HT-29 (cell line): ENCODE data around the gene C20orf204. TPM values are rescaled to one million over a fixed set of nuclear protein-coding genes. Genes with fewer than 3 reads are reported as not detected.

ENCODE experiments used
- DNase-seq: peaks from one replicate; pipeline ENCODE4 v3.0.0-alpha.2; 2015; ENCODE audit warnings: low spot score
- total RNA-seq: library from RNA; depleted of rRNA; stranded (reverse); fragments of >200 nt; shearing (Covaris generic); gene quantifications from 2 replicates; pipeline ENCODE4 v1.2.3, GENCODE V29; 2014

The C20orf204 gene
- total RNA-seq, 1 experiment from 2014 or later = 0.69 TPM

DNA sequence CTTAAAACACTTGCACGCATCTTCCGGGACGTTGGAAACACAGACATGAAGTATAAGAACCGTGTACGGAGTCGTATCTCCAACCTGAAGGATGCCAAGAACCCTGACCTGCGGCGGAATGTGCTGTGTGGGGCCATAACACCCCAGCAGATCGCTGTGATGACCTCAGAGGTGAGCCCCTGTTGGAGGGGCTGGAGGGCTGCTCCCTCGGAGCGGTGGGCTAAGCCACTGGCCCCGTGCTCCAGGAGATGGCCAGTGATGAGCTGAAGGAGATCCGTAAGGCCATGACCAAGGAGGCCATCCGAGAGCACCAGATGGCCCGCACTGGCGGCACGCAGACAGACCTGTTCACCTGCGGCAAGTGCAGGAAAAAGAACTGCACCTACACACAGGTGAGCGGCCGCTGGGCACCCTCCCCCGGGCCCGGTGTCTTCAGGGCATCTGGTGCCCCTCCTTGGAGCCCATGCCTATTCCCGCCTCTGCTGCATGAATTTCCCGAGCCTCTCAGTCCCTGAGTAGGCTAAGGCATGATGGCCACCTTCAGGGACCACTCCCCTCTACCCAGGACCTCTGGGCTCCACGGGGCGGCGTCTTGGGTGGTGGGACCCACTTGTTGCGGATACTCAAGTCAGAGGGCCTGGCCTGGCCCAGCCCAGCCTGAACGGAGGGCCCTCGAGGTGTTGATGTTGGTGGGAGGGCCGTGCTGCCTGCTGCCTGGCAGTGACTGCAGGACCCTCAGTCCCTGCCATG, 34.4 kb downstream of the C20orf204 start:
- DNase-seq = no peak

DNA sequence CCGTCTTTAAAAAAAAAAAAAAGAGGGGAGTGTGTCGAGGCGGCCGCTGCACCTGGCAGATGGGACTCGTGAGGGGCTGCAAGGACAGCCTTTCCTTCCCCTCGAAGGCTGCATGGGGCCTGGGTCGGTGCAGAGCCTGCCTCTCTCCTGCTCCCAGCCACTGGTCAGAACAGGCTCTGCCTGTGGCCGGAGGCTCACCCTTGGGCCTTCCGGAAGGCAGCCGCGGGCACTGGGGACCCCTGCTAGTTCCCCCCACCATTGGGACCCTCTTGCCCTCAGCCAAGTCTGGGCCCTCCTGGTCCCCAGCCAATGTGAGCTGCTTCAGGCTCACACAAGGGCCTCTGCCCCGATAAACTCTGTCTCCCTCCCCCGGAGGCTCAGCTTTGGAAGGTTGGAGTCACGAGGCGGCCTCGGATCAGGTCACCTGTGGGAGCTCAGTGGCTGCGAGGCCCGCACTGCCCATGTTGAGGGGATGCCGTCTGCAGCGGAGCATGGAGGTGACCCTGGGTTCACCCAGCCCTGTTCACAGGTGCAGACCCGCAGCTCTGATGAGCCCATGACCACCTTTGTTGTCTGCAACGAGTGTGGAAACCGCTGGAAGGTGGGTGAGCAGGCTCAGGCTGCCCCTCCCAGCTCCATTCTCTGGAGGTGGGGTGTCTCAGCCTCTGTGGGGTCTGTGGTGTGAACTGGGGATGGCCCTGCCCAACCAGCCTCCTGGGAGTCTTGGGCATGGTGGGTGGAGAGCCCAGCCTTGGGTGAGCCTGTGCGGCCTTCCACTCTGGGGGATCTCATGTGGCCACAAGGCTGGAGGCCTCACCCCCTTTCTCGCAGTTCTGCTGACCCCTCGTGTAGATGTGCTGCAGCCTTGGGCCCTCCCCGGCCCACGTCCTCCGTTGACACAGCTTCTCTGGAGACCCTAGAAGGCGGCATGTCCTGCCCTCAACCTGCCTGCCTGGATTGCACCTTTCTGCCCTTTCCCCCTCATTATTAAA, 35.7 kb downstream of the C20orf204 start:
- no peak for DNase-seq

DNA sequence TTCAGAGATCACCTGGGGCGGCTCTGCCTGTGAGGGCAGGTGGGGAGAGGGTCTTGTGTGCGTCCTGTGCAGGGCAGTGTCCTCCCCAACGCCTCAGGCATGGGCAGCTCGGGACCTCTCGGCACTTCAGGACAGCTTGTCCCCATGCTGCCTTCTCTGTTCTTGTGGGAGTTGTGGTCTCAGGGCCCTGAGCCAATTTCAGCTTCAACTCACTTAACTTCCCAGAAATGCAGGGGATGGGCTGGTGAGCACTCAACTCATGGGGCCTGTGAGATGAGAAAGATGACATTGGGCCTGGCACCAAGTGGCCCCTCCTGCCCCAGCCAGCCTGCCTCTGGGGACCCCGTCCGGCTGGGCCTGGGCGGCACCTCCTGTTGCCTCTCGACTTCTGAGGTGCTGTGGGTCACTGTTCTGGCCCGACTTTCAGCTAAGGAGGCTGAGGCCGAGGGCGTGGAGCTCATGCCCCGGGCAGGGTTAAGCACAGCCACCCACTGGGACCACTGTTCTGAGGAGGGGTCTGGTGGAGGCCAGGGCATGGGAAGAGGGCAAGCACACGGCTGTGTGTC, 36.6 kb downstream of the C20orf204 start:
- DNase-seq = no peak

DNA sequence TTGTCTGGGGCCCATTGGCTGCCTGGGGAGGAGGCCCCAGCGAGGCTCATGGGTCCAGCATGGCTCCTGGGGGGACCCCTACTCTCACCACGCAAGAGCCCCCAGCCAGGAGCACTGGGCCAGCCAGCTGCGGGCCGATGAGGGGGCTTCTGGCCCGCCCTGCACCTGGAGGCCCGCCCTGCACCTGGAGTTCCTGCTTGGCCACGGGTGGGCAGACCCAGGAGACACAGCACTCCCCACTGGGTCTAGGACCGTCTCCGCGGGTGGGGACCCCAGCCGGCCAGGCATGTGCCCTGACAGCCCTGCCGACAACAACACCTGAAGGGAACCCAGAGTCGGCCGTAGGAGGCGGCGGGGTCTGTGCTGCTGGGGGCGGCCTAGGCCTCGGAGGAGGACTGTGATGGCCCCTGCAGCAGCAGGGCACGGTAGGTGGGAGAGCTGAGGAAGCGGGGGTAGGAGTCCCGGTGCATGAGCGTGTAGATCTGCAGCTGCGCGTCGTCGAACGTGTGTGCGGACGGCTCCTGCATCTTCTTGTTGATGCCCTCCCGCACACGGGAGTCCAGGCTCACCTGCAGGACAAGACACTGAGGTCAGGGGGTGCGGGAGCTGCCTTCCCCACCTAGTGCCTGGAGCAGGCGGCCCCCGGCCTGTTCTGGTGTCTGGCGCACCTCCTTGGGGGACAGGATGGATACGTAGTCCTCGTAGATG, 37.6 kb downstream of the C20orf204 start:
- DNase-seq = no peak

DNA sequence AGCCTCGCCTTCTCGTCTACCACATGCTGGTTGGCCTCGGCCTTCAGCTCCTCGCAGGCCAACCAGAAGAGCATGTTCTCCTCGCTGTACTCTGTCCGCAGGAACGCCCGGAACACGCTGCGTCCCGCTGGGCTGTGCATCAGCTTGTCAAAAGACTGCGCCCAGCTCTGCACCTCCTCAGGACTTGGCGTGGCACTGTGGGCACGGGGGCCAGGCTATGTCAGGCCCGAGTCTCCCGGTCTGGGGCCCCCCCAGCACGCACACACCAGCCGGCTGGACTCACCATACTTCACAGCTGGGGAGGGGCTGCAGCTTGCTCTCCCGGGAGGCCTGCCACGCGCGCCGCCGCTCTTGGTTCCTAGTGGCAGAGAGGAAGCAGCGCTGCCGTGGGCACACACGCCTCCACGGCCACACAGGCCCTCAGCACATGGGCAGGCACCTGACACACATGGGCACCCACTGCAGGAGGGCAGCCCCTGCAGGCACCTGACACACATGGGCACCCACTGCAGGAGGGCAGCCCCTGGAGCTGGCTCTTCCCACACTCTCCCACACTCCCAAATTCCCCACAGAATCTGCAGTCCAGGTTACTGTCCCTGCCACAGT, 38.3 kb downstream of the C20orf204 start:
- no peak for DNase-seq

DNA sequence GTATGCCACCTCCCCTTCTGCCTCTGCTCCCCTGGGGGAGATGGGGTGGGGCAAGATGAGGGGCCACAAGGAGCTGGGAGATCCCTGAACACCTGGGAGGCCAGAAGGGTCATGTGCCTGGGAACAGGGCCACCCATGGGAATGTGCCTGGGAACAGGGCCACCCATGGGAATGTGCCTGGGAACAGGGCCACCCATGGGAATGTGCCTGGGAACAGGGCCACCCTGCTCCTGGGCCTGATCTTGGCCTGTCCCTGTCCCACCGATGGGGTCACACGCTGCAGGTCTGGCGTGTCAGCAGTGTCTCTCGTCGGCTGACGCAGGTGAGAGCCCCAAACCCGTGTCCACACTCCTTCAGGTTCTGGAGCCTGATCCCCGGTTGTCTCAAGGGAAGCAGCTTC, 39.0 kb downstream of the C20orf204 start:
- DNase-seq = no peak

DNA sequence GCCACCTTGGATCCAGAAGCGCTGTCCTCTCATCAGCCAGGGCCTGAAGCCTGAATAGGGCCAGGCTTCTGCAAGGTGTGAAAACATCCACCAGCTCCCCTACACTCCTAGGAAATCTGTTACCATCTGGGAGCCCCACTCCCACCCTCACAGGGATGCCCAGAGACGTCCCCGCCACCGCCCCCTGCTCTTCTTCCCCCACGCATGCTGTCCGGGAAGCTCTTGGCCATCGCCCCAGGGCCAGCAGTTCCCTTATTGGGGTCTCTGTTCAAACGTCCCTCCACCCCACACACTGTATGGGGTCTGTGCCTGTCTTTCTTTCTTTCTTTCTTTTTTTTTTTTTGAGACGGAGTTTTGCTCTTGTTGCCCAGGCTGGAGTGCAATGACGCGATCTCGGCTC, 39.6 kb downstream of the C20orf204 start:
- no peak for DNase-seq

DNA sequence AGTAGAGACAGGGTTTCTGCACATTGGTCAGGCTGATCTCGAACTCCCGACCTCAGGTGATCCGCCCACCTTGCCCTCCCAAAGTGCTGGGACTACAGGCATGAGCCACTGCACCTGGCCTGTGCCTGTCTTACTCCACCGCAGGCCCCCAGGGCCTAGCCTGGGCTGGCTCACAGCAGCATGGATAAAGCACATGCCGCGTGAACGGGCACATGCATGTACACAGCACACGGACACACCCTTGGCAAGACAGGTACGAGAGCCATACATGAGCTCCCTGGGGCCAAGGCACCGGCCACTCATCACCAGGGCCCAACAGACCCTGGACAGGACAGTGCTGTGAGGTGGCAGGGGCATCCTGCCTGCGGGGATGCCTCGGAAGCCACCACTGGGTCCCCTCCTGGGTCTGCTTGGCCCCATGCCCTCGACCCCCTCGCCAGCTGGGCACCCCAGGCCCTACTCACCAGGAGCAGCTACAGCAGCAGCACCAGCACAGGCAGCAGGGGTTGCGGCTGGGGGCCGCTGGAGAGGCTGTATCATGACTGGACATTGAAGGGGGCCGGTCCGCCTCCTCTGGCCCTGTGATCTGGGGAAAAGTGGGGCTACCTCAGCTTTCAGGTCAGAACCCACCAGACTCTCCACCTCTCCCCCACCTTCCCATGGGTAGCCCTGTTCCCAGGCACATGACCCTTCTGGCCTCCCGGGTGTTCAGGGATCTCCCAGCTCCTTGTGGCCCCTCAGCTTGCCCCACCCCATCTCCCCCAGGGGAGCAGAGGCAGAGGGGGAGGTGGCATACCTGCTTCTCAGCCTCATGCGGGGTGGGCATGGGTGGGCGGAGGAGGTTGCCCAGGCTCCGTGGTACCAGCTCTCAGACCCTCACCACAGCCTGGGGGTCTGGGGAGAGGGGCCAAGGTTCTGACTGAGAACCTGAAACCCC, 40.3 kb downstream of the C20orf204 start:
- DNase-seq = no peak

DNA sequence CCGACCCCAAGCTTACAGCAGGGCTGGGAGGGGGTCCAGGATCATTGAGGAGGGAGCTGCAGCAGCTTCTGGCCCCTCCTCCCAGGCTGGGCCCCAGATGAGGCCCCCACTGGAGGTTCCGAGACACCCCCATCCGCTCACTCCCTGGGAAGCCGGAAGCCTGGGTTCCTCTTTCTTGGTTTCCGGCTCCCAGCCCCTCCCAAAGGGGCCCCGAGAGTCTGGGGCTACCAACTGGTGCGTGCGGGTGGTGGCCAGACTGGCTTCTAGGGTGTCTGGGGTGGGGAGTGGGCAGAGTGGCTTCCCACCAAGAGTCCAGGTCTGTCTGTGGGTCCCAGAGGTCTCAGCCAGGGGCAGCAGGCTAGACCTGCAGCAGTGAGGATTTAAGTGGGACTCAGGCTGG, 41.1 kb downstream of the C20orf204 start:
- DNase-seq = no peak

DNA sequence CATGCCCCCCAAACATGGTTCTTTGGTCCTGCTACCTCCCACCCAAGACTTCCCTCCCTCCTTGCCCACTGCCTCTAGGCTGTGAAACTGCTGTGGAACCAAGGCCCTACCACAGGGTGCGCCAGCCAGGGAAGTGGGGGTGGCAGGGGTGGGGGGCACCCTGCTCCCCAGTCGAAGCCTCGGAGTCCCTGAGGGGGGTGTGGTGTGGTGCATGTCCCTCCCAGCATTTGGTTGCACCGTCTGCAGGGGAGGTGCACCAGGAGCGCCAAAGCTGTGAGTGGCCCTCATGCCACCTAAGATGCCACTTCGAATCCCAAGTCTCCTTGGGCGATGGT, 41.5 kb downstream of the C20orf204 start:
- DNase-seq = no peak

DNA sequence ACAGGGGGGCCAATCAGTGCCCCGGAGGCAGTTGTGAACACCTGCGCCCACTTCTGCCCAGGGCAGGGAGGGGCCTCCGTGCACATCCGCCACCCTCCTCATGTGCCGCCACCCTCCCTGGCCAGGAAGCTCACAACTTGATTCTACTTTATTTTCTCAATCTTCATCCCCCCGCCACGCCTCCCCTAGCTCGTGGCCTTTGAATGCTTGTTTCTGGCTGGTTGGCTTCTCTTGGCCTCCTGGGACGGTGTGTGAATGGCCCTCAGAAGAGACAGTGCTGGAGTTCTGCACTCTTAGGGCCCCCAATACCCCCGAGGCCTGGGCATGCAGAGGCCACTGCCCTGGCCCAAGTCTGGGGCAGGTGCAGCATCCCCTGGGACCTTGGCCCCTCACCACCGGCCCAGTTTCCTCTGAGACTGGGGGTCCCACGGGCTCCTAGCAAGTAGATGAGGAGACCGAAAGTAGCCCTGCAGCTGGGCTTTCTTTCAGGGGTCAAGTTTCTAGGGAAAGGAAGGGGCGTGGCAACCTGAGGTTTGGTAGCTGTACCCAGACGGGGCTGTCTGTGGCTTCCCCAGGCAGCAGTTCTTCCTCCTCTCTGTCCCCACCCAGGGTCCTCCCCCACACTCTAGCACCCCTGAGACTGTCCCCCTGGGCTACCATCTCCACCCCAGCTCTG, 42.0 kb downstream of the C20orf204 start:
- no peak for DNase-seq

DNA sequence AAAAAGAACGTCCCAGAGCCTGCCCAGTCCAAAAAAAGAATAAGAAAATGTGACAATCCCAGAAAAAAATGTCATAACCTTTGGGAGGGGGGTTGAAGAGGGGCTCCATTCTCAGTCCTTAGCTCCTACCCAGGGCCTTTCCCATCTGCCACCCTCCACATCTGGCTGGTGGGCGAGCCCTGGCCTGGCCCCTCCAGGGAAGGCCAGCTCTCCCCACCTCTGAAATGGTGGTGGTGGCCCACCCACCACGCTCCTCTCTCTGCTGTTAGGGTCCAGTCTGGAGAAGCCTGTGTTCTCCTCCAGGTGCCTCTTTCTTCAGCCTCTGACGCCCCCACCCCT, 42.9 kb downstream of the C20orf204 start:
- no peak for DNase-seq

DNA sequence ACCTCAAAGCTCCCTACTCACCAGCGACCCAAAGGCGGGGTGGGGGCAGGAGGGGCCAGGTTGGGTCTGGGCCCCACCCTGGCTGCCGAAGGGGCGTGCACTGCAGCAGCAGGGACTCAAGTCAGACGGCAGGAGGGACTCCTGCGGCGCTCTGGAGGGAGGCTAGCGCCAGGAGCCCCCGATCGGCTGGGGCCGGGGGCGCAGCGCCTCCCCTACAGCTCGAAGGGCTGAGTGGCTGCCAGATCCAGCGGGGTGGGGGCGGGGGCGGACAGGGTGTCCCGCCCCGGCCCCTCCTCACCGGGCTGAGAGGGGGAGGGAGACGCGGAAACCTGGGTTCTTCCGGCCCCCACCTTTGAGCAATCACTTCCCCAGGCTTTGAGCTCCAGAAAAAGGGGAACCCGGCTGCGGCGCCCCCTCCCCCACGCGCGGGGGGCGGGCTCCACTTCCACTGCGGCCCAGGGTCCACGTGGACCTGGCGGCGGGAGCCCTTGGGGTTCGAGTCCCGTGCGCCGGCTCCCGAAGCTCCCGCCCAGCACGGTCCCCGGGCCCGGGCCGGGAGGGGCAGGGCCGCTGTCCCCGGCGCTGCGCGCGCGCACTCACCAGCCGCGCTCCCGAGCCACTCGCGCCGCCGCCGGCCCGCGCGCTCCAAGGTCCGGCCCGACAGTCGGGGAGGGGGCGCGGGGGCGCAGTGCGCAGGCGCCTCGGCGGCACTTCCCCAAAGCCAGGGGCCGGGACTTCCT, 43.5 kb downstream of the C20orf204 start, which contains the start of gene RGS19:
Gene RGS19, minus strand, starts transcription at position 246 of the 740 bp plus-strand sequence. CDS start 2,632 bp downstream, outside the sequence.
- DNase-seq = peak; percentile 80

DNA sequence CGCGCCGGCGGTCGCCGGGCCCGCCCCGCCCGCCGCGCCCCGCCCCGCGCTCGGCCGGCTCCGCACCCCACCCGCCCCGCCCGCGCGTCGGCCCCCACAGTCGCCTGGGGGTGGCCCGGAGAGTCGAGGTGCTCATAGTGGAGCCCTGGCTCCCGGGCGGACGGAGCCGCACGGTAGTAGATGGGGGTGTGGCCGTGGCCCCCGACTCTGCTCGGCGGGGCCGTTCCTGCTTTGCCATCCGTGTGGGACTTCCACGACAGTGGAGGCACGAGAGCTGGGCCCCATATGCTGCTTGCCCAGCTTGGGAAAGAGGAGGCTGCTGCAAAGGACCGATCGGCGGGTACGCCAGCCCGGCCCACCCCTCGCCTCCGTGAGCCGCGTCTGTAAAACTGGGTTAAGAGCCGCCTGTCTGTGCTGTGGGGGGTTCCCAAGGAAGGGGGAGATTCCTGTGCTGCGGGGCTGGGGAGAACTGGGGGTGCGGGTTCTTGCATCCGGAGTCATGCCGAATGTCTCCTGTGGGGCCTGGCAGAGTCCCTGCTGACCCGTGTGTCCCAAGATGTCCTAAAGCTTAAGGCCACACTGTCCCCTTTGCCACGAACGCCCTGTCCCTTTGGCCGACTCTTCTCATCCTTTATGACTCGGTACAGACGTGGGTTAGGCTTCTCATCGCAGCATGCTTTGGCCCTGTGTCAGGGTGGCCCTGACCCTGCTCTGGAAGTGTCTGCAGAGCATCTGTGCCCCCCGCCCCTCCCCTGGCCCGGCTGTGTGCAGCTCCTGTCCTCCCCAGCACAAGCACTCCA, 44.2 kb downstream of the C20orf204 start, which contains the start of gene OPRL1:
Gene OPRL1, plus strand, starts transcription at position 70 of the 800 bp plus-strand sequence. CDS start 12,639 bp downstream, outside the sequence.
- DNase-seq = no peak

DNA sequence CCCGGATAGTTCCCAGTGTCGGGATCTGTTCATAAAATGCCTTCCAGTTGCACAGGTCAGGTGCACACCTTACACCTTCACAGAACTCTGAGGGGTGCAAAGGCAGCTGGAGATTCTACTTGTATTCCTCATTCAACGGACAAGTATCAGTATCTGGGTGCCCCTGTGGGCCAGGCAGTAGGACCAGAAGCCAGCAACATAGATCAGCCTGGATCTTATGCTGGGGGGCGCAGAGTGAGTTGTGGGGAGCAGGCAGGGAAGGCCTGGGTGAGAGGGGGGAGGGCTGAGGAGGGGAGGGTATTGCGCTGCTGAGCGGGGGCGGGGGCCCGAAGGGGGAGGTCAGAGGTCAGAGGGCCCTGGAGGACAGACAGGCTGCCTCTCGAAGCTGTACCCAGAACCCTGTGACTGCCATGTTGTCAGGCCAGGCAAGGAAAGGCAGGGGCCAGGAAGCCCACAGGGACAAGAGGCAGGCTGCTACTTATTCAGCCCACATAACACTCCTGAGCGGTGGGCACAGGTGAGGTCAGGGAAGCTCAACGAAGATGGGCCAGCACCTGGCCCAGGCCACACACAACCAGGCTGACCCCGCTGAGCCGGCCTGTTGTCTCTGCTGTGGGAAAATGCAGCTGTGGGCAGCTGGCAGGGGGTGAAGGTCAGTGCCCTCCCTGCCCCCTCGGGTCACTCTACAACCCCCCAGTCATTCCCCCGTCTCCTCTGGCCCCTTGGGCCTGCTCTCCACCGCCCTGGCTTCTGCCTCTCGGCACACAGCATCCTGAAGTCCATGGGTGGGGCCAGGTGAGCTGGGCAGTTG, 45.0 kb downstream of the C20orf204 start:
- no peak for DNase-seq

DNA sequence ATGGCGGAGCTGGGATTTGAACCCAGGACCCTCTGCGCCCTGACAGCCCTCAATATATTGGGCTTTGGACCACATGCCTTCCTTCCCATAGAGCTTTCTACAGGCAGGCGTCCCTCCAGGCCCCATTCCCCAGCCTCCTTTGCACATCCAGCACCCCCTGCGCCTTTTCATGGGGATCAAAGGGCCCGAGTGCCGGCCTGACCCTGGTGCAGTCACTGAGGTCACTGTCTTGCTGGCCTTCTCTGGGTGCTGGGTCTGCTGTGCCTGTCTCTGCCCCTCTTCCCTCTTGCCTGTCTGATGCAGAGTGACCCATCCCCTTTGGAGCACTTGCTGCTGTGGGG, 45.6 kb downstream of the C20orf204 start:
- no peak for DNase-seq

DNA sequence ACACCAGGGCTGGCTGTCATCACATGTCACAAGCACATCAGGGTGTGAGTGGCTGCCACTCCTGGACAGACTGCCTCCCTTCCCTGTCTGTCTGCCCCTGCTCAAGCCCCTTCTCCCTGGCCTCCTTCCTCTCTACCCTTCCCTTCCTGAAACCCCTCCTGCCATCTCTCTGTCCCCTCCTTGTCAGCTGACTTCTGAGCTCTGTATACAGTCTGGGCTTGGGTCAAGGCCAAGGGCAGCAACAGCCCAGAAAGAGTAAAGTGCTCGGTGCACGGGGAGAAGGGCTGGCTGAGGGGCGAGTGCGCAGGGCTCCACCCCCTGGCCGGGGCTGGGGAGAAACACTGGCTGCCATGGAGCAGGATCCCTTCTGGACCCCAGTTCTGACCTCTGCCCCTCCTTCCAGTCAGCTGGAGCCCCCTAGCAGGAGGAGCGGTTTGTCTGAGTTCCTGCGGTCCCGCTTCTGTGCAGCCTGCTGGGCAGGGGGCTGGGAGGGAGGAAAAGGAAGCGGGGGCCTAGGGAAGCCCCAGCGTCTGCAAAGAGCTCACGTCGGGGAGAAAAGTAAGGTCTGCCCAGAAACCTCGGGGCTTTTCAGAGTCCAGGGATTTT, 46.2 kb downstream of the C20orf204 start:
- DNase-seq = no peak
